ENCODE data around the gene PSMD9.
A peak's percentile ranks its signal among the peaks of the same experiment; 100 is the strongest.
"Not testable (repeated sequence)": the region's sequence is repeated elsewhere in the genome, so short reads cannot be mapped to it uniquely, and the experiment has no call there.

The PSMD9 gene

GRCh38 chr12:121925358-121925695 is 36.7 kb downstream of the PSMD9 start:
- DNase-seq (ENCODE audit: low read depth), result no peak

- DNase-seq (ENCODE audit: low read depth), result no peak
These were observed 38.5 kb downstream of the PSMD9 start for GRCh38 chr12:121926874-121927706.

GRCh38 chr12:121927813-121928212 is 39.2 kb downstream of the PSMD9 start:
- no peak for DNase-seq (ENCODE audit: low read depth)

DNA sequence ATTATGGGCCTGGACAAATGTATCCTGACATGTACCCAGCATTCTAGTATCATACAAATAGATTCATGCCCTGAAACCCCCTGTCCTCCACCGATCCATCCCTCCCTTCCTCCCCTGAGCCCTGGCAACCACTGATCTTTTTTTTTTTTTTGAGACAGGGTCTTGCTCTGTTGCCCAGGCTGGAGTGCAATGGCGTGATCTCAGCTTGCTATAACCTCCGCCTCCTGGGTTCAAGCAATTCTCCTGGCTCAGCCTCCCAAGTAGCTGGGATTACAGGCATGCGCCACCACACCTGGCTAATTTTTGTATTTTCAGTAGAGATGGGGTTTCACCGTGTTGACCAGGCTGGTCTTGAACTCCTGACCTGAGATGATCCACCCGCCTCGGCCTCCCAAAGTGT is 41.0 kb downstream of the PSMD9 start:
- DNase-seq (ENCODE audit: low read depth), result not testable (repeated sequence)

- DNase-seq (ENCODE audit: low read depth), result no peak
These were observed 42.3 kb downstream of the PSMD9 start for GRCh38 chr12:121930862-121931261.

- no peak for DNase-seq (ENCODE audit: low read depth)
These were observed 43.6 kb downstream of the PSMD9 start for GRCh38 chr12:121932176-121932536.

- no peak for DNase-seq (ENCODE audit: low read depth)
These were observed 44.4 kb downstream of the PSMD9 start for GRCh38 chr12:121932914-121933521.

DNA sequence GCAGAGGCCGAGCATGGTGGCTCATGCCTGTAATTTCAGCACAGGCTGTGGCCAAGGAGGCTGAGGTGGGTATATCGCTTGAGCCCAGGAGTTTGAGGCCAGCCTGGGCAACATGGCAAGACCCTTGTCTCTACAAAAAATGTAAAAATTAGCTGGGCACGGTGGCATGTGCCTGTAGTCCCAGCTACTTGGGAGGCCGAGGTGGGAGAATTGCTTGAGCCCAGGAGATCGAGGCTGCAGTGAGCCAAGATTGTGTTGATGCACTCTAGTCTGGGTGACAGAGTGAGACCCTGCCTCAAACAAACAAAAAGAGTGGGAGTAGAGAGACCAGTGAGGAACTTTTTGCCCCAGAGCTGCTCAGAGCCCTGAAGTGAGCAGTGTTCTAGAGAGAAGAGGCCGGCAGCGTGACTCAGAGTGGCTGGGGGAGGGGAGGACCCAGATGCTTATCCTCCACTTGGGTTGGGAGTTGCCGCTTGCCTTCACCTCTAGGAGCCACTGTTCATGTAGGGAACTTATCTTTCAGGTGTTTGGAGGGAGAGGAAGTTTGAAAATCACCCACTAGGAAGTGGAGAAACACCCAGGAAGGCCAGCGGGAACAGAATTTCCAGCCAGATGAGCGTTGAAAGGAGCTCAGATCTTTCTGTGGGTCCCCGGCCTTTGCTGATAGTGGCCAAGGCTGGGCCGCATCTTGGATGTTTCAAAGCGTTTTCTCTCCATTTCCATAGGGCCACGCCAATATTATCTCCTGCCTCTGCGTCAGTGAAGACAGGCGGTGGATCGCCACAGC is 45.1 kb downstream of the PSMD9 start:
- DNase-seq (ENCODE audit: low read depth), result no peak

GRCh38 chr12:121934309-121934664 is 45.7 kb downstream of the PSMD9 start:
- DNase-seq (ENCODE audit: low read depth), result no peak

GRCh38 chr12:121937654-121938053 is 49.1 kb downstream of the PSMD9 start:
- no peak for DNase-seq (ENCODE audit: low read depth)

DNA sequence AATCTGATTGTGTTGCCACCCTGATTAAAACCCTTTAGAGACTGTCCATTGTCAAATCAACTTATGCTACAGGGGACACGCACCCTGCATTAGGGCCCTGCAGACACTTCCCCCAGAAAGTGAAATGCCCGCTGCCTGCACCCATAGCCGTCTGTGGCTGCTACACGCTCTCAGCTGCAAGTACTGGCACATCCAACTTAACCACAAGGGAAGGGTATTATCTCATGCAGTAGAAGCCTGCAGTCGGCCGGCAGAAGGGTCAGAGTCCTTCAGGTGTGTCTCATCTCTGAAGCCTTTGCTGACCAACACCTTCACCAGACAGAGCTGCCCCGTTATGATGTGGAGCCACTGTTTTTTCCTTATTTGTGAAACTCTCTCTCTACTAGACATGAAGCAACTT is 50.6 kb downstream of the PSMD9 start:
- no peak for DNase-seq (ENCODE audit: low read depth)

DNA sequence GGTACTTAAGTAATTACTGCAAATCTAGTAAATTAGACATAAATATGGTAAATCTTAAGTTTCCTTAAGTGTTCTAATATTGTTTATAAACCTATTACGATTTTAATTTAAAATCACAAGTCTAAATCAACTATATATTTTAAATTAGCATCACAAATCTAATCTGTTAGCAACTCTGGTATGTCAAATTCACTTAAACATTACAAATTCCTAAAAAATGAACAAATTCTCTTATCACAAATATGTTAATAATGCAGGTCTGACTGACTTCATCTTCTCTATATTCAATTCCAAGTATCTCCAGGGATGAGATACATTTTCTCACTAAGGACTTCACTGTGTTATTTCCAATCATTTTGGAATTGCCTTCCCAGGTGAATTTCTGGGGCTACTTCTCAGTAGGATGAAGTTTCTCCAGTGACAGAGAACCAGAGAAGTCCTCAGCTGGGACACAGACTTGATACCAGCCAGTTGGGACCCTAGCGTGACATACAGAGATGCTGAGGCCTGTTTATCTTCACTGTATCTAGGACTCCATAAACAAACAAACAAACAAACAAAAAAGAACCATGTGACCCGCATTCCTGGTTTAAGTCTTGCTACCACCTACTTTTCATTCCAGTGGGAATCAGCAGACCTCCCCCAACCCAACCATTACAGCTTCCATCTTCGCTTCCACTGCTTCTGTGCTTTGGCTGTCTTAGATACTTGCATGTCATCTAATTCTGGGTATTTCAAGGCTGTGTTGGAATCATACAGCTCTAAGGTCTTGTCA is 51.6 kb downstream of the PSMD9 start:
- no peak for DNase-seq (ENCODE audit: low read depth)

DNA sequence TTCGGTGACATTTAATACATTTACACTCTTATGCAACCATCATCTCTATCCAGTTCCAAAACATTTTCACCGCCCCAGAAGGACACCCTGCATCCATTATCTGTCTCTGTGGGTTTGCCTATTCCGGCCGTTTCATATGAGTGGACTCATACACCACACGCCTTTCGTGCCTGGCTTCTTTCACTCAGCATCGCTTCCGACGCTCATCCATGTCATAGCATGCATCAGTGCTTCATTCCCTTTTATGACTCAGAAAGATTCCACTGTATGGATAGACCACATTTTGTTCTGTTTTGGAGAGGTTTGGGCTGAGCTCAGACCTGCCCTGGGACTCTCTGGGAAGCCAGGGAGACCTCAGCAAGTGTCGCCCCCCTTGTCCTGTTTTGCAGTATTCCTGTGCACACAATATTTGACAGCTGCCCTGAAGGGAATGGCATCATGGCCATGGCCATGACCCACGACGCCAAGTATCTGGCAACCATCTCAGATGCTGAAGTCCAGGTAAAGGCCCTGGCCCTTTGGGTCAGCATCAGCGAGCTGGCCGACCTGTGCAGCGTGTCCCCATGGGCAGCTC is 53.6 kb downstream of the PSMD9 start:
- no peak for DNase-seq (ENCODE audit: low read depth)

GRCh38 chr12:121943926-121944325 is 55.3 kb downstream of the PSMD9 start:
- no peak for DNase-seq (ENCODE audit: low read depth)

DNA sequence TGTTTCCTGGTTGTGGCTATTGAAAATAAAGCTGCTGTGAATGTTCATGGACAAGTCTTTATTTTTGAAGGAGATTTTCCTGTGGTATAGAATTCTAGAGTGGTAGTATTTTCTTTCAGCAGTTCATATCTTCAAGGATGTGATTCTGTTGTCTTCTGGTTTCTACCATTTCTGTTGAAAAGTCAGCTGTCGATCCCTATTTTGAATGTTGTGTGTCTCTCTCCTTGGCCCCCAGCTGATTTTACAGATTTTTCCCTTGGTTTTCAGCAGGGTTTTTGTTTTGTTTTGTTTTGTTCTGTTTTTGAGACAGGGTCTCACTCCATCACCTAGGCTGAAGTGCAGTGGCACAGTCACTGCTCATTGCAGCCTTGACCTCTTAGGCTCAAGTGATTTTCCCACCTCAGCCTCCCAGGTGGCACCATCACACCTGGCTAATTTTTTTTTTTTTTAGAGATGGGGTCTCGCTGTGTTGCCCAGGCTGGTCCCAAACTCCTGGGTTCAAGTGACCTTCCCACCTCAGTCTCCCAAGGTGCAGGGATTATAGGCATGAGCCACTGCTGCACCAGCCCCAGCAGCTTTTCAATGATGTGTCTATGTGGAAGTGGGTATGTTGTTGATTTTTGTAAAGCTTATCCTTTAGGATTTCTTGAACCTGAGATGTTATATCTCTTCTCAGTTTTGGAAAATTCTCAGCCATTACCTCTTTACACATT is 57.9 kb downstream of the PSMD9 start:
- no peak for DNase-seq (ENCODE audit: low read depth)

DNA sequence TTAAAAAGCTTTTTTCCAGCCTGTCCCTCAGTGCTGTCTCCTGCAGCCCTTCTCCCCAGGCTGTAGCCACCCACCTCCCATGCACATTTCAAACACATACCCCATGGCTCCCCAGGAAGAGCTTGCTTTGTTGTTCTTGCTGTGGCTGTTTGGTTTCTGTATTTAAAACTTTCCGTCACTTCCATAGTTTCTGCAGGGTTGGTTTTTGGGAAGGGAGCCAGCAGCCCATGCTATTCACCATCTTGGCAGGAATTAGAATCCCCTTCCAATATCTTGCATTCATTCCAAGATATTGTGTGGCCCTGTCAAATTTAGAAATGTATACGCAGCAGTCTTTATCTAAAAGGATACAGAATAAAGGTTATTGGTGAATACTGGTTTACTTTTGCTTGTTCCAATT is 59.4 kb downstream of the PSMD9 start:
- no peak for DNase-seq (ENCODE audit: low read depth)

DNA sequence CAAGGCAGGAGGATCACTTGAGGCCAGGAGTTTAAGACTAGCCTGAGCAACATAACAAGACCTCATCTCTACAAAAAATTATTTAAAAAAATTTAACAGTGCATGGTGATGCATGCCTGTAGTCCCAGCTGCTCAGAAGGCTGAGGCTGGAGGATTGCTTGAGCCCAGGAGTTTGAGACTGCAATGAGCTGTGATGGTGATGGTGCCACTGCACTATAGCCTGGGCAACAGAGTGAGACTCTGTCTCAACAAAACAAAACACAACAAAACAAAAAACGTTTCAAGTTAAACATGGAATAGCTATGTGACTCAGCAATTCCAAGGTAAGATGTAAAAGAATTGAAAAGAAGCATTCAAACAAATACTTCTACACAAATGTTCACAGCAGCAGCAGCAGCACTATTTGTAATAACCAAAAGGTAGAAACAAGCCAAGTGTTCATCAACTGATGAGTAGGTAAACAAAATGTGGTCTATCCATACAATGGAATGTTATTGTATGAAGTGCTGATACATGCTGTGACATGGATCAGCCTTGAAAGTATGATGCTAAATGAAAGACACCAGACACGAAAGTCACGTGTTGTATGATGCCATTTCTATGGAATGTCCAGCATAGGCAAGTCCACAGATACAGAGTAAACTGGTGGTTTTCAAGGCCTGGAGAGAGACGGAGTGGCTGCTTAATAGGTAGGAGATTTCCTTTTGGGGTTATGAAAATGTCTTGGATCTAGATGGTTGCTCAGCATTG is 61.2 kb downstream of the PSMD9 start:
- peak; percentile 88 for DNase-seq (ENCODE audit: low read depth)

- DNase-seq (ENCODE audit: low read depth), result no peak
These were observed 64.6 kb downstream of the PSMD9 start for GRCh38 chr12:121953117-121953692.

GRCh38 chr12:121953695-121954094 is 65.1 kb downstream of the PSMD9 start:
- no peak for DNase-seq (ENCODE audit: low read depth)

Data from HS-27A (cell line).